Neuronal stem cell (in vitro differentiated cells): ENCODE results near the gene C4A. TPM values are rescaled to one million over a fixed set of nuclear protein-coding genes. Genes with fewer than 3 reads are reported as not detected.
A peak's percentile ranks its signal among the peaks of the same experiment; 100 is the strongest.
"Not testable (repeated sequence)": the region's sequence is repeated elsewhere in the genome, so short reads cannot be mapped to it uniquely, and the experiment has no call there.

ENCODE experiments used
- DNase-seq: peaks from one replicate; pipeline ENCODE4 v3.0.0-alpha.2; 2013; ENCODE audit warnings: low spot score
- H2AFZ ChIP-seq: one replicate; pipeline ENCODE4 v1.6.1; 2013; ENCODE audit warnings: mild to moderate bottlenecking, low read length, inconsistent platforms
- H2AK5ac ChIP-seq: 2 replicates; pipeline ENCODE4 v1.6.1; 2013; ENCODE audit warnings: low read depth, mild to moderate bottlenecking, inconsistent platforms, low read length, moderate library complexity, mixed read lengths
- H2BK120ac ChIP-seq: 2 replicates; pipeline ENCODE4 v1.6.1; 2013; ENCODE audit warnings: low read depth, mild to moderate bottlenecking, inconsistent platforms, low read length, moderate library complexity, mixed read lengths
- H2BK12ac ChIP-seq: one replicate; pipeline ENCODE4 v1.6.1; 2013; ENCODE audit warnings: low read length, inconsistent platforms
- H2BK15ac ChIP-seq: 2 replicates; pipeline ENCODE4 v1.6.1; 2013; ENCODE audit warnings: mild to moderate bottlenecking, low read length, inconsistent platforms, mixed read lengths
- H2BK5ac ChIP-seq: one replicate; pipeline ENCODE4 v1.6.1; 2013; ENCODE audit warnings: inconsistent platforms, mild to moderate bottlenecking, low read length, moderate library complexity
- H3K14ac ChIP-seq: one replicate; pipeline ENCODE4 v1.6.1; 2013; ENCODE audit warnings: low read length, inconsistent platforms
- H3K18ac ChIP-seq: 2 replicates; pipeline ENCODE4 v1.6.1; 2013; ENCODE audit warnings: low read length, inconsistent platforms
- H3K23ac ChIP-seq: 2 replicates; pipeline ENCODE4 v1.6.1; 2013; ENCODE audit warnings: low read depth, mild to moderate bottlenecking, mixed read lengths, low read length, inconsistent platforms; ENCODE audit not compliant: poor library complexity
- H3K27ac ChIP-seq: replicated peaks from 3 replicates; pipeline ENCODE4 v1.5.1; 2013; ENCODE audit warnings: low read length, inconsistent platforms
- H3K27me3 ChIP-seq, 3 experiments: 2 replicates each; pipeline ENCODE4 v1.6.1; 2013; ENCODE audit warnings: low read length in 3 of 3, mild to moderate bottlenecking in 2 of 3, inconsistent platforms in 1 of 3, low read depth in 1 of 3, mixed read lengths in 1 of 3, moderate library complexity in 1 of 3; ENCODE audit not compliant: control insufficient read depth in 3 of 3, insufficient read depth in 3 of 3
- H3K36me3 ChIP-seq, 2 donors: replicated peaks in 1 of 2; 2 replicates each; pipeline ENCODE4 v1.6.1; 2013; ENCODE audit warnings: low read length in 2 of 2; ENCODE audit not compliant: control insufficient read depth in 2 of 2, insufficient read depth in 2 of 2
- H3K4ac ChIP-seq: 2 replicates; pipeline ENCODE4 v1.6.1; 2013; ENCODE audit warnings: inconsistent platforms, mild to moderate bottlenecking, low read length, moderate library complexity
- H3K4me1 ChIP-seq, 2 donors: 1 replicate in 1 of 2; 2 replicates in 1 of 2; pipeline ENCODE4 v1.6.1; 2013; ENCODE audit warnings: low read length in 2 of 2, low read depth in 1 of 2; ENCODE audit not compliant: control insufficient read depth in 2 of 2, insufficient read depth in 1 of 2
- H3K4me2 ChIP-seq: one replicate; pipeline ENCODE4 v1.6.1; 2013; ENCODE audit warnings: mild to moderate bottlenecking, low read length, inconsistent platforms; ENCODE audit not compliant: insufficient read depth, poor library complexity, severe bottlenecking
- H3K4me3 ChIP-seq, 2 donors: 2 replicates each; pipeline ENCODE4 v1.5.1; 2013; ENCODE audit warnings: low read length in 2 of 2, mild to moderate bottlenecking in 2 of 2, inconsistent platforms in 1 of 2, moderate library complexity in 1 of 2
- H3K79me1 ChIP-seq: one replicate; pipeline ENCODE4 v1.6.1; 2013; ENCODE audit warnings: low read depth, mild to moderate bottlenecking, inconsistent platforms, low read length, moderate library complexity
- H3K9ac ChIP-seq: one replicate; pipeline ENCODE4 v1.6.1; 2013; ENCODE audit warnings: mild to moderate bottlenecking, low read depth, low read length, inconsistent platforms; ENCODE audit not compliant: poor library complexity
- H3K9me3 ChIP-seq, 2 donors: replicated peaks in 1 of 2; 2 replicates each; pipeline versions ENCODE3 to v1.6.1; 2013; ENCODE audit warnings: low read length in 2 of 2, mild to moderate bottlenecking in 2 of 2, inconsistent platforms in 1 of 2, low read depth in 1 of 2, mixed read lengths in 1 of 2, moderate library complexity in 1 of 2; ENCODE audit not compliant: control insufficient read depth in 2 of 2, insufficient read depth in 1 of 2
- H4K8ac ChIP-seq: one replicate; pipeline ENCODE4 v1.6.1; 2013; ENCODE audit warnings: low read depth, mild to moderate bottlenecking, inconsistent platforms, low read length, moderate library complexity
- H4K91ac ChIP-seq: one replicate; pipeline ENCODE4 v1.6.1; 2013; ENCODE audit warnings: low read length, low read depth, mild to moderate bottlenecking, inconsistent platforms; ENCODE audit not compliant: poor library complexity
- WGBS, 2 donors: extraction: QIAGEN DNeasy Blood & Tissue Kit; methylation state at CpG; one replicate each; pipeline ENCODE4 v1.1.7; 2013; ENCODE audit warnings: missing lambda C conversion rate in 2 of 2, mixed read lengths in 1 of 2; ENCODE audit not compliant: insufficient read length in 2 of 2, insufficient replicate concordance in 1 of 2; ENCODE audit errors: extremely low coverage in 2 of 2; 5-methylcytosine and 5-hydroxymethylcytosine counted together
- small RNA-seq: library from polyadenylated mRNA; stranded (forward); fragments of <200 nt; extraction: miRNeasy Mini kit (QIAGEN cat#:217004); gene quantifications from one replicate; pipeline ENCODE3, GENCODE V24; 2013; ENCODE audit not compliant: insufficient read depth

The C4A gene

GRCh38 chr6:32049736-32050135 is 67.9 kb downstream of the C4A start:
- DNase-seq, H2BK15ac ChIP-seq, H3K23ac ChIP-seq, H3K36me3 ChIP-seq, H3K4me3 ChIP-seq, H2BK5ac ChIP-seq, H3K4ac ChIP-seq, H2AK5ac ChIP-seq, H3K27ac ChIP-seq, H2AFZ ChIP-seq, H2BK120ac ChIP-seq, H3K4me2 ChIP-seq, H2BK12ac ChIP-seq, H3K9ac ChIP-seq, H3K14ac ChIP-seq, H3K18ac ChIP-seq, H3K79me1 ChIP-seq, H4K8ac ChIP-seq, H3K9me3 ChIP-seq, H4K91ac ChIP-seq: not testable (repeated sequence)
- Histone ChIP-seq H3K27me3 (peaks cover 0 to 17% (median 0%) of the 10 kb centered on the region in 3 experiments), H3K4me1 (peaks cover 14 to 21% of the 10 kb centered on the region in 2 donors)
- WGBS, 2 donors = no CpG with 5 or more reads among the region's 11 CpGs

- no peak for DNase-seq
- H3K27ac ChIP-seq = no peak overlapping the region
- no peak overlapping the region for H2BK120ac ChIP-seq
- peak overlapping the region; percentile 25 for H2BK5ac ChIP-seq
- H2AFZ ChIP-seq = no peak overlapping the region
- H3K4me1 ChIP-seq = peaks cover 14 to 21% of the 10 kb centered on the region in 2 donors
- H3K9ac ChIP-seq = no peak overlapping the region
- no peak overlapping the region for H2BK15ac ChIP-seq
- peaks cover 0 to 25% (median 0%) of the 10 kb centered on the region in 3 experiments for H3K27me3 ChIP-seq
- H3K36me3 ChIP-seq = no peaks in the 10 kb centered on the region
- H3K4ac ChIP-seq = no peak overlapping the region
- no peak overlapping the region for H3K14ac ChIP-seq
- no CpG with 5 or more reads among the region's 5 CpGs for WGBS, 2 donors
- H4K8ac ChIP-seq = no peak overlapping the region
- H3K79me1 ChIP-seq = no peaks in the 10 kb centered on the region
- no peaks in the 10 kb centered on the region for H3K9me3 ChIP-seq
- no peak overlapping the region for H2BK12ac ChIP-seq
- H2AK5ac ChIP-seq = no peak overlapping the region
- no peak overlapping the region for H3K4me3 ChIP-seq
- H4K91ac ChIP-seq = no peak overlapping the region
- H3K18ac ChIP-seq = peak overlapping the region; percentile 18
- H3K23ac ChIP-seq = peak overlapping the region; percentile 39
- H3K4me2 ChIP-seq = no peak overlapping the region
Measured at GRCh38 chr6:32050562-32050961, 68.7 kb downstream of the C4A start.

Small RNAs within 50 kb of the gene (small RNA-seq; reads per million reads assigned to genes)
- gene AL645922.1 = not detected
